ENCODE measurements around the gene TRIM23.
A peak's percentile ranks its signal among the peaks of the same experiment; 100 is the strongest.
"Not testable (repeated sequence)": the region's sequence is repeated elsewhere in the genome, so short reads cannot be mapped to it uniquely, and the experiment has no call there.

The TRIM23 gene

DNA sequence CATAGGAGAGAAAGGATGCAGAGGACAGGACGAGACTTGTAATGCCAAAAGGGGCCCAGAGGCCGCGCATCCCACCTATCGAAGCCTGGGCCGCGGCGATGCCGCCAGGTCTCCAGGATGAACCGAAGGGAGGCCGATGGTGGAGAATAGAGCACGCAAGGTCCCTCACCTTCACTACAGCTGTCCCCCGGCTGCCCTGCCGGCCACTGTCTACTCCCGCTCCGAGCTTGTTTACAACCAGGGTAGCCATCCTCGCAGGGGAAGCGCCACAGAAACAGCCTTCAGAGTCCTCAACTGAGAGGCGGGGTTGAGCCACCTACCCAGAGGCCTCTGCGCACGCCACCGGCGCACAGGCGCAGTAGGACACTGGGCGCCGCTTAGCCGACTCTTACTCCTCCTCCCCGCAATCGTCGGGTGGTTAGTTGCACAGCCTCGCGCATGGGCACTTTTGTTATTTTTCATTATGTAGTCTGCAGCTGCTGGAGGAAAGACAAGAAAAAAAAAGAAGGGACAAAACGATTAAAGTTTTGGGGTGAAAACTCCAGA lies at the start of gene TRIM23:
Gene TRIM23, minus strand, starts transcription at position 309 of the 546 bp plus-strand sequence. Its CDS starts 59 bp downstream, at position 250.
- DNase-seq (ENCODE audit: low spot score) = peak; percentile 59

DNA sequence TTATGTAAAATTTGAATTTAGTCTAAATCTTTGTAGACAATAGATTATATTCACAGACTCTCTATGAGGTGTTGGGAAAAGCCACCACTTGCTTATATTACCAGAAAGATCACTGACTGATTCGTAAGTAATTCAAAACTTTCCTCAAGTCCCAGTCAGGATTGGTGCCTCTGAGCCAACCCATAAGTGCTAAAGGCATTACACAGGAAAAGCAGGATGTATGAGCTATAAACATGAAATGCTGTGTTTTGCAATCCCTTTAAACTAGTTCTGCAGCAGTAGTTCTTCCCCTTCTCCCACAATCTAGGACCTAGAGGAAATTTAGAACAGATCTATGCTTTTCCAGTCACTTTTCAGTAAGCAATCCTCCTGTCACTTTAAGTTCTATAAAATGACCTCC lies 48.7 kb upstream of the TRIM23 start:
- DNase-seq (ENCODE audit: low spot score) = no peak

DNA sequence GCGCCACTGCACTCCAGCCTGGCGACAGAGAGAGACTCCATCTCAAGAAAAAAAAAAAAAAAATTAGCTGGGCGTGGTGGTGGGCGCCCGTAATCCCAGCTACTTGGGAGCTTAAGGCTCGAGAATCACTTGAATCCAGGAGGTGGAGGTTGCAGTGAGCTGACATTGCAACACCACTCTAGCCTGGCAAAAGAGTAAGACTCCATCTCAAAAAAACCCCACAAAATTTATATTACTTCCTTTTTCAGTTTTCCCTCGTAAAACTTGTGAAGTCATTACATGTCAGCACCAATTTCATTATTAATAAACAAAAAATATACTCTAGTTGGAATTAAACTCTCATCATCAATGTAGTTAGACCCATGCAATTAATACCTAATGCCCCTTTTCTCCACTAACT lies 44.6 kb upstream of the TRIM23 start:
- DNase-seq (ENCODE audit: low spot score) = no peak

DNA sequence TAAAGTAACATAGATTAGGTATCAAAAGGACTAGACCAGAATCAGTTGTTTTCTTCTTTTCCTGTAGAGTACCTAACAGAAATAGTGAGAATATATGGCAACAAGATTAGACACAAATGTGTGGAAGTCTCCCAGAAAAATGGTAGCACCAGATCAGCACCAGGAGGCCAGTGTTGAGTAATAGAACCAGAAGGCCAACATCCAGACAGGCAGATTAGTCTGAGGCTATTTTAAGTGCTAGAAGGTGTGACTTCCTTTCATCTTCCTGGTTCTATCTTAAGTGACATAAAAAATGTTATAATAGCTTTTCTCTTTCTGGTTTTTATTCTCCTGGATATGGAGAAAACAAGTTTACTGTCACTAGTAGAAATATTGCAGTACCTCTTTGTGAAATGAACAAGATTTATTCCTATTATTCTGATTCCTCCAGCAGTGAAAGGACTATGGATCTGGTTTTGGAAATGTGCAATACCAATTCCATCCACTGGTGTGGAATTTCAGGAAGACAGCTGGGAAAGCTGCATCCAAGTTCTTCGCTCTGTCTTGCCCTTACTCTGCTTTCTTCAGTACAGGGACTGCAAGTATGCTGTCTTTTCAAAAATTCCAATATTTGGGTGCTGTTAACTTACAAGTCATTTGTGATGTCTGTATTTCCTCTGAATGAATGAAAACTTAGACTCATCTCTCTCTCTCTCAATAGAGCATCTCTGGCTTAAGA lies 39.8 kb upstream of the TRIM23 start:
- DNase-seq (ENCODE audit: low spot score) = peak; percentile 6

DNA sequence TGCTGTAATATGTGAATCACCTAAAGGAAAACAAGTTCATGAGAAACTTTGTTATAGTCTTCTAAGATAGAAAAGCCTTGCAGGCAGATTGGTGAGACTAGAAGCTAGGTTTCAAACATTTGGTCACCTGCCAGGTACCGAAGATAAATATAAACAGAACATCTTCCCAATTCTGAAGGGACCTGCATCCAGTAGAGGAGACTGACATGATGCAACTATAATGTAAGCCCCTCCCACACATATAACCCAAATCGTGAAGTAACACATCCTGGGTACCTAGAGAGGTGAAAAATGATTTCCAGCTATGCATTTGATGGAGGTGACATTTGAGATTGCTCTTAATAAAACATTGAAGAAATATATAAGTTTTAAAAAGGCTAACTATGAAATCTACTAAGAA lies 30.6 kb upstream of the TRIM23 start:
- DNase-seq (ENCODE audit: low spot score) = no peak

DNA sequence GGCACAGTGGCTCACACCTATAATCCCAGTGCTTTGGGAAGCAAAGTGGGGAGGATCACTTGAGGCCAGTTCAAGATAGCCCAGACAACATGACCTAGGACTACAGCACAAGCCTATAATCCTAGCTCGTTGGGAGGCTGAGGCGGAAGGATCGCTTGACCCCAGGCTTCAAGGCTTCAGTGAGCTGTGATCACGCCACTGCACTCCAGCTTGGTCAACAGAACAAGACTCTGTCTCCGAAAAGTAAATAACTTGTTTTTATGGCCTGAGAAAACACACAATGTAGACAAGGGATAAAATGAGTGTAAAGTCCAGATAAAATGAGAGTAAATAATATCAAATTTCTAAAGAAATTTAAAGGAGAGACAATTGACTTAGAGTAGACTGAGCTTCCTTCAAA lies 27.0 kb upstream of the TRIM23 start:
- peak; percentile 11 for DNase-seq (ENCODE audit: low spot score)

DNA sequence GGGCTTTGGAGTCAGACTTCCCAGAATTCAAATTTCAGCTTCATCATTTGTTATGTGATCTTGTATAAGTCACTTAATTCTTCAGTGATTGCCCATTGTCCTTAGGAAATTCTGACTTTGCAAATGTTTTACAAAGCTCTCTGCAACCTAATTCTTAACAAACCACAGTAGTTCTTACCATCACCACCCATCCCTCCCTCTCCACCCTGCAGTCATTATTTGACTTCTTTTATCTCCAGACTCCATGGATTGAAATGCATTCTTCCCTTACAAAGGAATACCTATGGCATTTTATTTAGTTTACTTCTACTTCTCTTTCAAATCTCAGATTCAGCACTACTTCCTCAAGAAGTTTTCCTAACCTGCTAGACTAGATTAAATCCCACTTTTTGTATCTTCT lies 23.8 kb upstream of the TRIM23 start:
- DNase-seq (ENCODE audit: low spot score) = no peak

DNA sequence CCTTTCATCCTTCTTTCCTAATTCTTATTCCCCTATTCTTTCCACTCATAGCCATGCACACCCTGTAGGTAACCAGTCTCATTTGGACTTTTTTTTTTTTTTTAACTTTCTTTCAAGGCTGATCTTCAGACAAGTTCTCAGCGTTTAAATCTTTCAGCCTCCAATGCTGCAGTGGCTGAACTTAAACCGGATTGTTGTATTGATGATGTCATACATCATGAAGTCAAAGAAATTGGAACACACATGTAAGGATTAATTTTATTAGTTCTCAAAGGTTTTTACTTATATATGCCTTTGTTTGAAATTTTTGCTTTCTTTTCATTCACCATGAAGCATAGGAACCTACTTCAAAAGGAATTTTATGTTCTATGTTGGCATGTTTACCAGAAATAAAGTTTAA lies 22.8 kb upstream of the TRIM23 start:
- no peak for DNase-seq (ENCODE audit: low spot score)

DNA sequence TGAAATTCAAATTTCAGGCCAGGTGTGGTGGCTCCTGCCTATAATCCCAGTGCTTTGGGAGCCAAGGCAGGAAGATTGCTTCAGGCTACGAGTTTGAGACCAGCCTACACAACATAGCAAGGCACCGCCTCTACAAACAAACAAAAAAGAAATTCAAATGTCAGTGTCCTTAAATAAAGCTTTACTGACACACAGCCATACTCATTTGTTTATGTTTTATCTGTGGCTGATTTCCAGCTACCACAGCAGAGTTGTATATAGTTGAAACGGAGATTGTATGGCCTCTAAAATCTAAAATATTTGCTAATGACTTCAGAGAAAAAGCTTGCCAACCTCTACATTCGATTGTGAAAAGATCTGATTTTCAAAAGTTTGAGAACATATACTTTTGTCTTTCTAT lies 16.1 kb upstream of the TRIM23 start:
- DNase-seq (ENCODE audit: low spot score) = no peak

DNA sequence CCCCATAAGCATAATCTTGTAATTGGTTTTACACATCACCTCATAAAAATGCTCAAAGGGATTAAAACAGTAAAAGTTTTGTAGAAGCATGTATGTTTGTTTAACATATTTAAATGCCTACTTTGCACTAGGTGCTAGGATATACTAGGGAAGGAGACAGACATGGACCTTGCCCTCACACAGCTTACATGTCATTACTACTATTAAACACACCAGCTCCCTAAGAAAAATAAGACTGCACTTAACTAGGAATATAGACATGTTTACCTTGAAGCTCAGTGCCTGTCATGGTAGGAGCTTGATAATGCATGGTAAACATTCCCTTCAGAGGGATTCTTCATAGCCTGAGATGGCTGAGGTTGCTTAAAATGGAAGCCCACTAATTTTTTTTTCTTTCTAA lies 6.8 kb upstream of the TRIM23 start:
- peak; percentile 6 for DNase-seq (ENCODE audit: low spot score)

DNA sequence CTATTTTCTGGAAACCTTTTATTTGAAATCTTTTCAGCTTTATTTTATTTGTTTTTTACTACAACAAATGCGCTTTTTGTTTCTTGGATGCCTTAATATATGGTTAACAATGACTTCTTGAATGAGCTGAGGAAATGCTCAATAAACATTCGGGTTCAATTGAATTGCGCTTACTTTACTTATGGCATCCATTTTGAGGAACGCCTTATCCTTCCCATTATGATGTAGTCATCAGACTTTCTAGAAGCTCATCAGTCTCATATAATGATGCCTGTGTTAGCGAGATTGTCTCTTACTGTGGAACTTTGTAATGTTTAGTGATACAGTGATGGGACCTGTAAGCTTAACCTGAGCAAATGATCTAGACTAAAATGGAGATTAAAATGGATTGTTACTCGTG lies 1.6 kb upstream of the TRIM23 start:
- DNase-seq (ENCODE audit: low spot score) = no peak

DNA sequence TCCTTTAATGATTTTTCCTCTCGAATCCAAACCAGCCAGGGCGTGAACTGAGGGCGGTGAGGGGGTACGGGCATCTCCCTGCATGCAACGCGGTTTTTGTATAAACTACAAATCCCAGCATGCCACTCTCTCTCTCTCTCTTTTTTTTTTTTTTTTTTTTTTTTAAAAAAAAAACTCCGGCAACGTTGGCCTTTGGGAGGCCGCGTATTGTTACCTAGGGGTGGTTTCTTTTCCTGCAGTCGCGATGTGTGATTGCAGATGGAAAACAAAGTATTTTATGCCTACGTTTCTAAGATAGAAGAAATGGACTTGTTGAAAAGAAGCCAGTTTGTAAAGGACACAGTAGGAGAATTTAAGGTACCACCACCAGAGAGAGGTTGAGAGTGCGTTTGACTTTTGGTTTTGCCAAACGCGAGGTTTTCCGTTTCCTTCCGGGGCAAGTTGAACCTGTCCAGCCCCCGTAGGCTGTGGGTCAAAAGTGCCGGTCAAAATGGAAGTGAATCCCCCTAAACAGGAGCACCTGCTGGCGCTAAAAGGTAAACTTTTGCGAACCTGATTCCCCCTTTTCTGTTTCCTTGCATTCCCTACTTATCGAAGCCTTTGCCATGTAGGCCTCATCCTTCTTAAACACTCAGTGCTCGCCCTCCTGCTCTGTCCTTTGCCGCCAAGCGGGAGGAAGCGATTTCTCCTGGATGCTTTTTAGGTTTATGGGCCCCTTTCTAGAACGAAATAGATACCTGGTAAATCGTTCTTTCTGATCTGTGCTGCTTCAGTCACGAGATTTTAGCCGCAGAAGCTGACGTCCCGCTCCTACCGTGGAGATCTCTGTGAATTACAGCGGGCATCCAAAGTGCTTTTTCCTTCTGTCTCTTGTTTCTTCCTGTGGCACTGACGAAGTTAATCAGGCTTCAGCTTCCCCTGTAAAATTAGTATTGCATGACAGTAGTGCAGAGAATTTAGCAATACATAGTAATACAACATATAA lies 730 bp upstream of the TRIM23 start, which contains the start of the genes SHLD3 and TRAPPC13:
Gene SHLD3, plus strand, starts transcription at position 457 of the 985 bp plus-strand sequence. CDS start 4,561 bp downstream, outside the sequence.
Gene TRAPPC13, plus strand, starts transcription at position 457 of the 985 bp plus-strand sequence. Its CDS starts 34 bp downstream, at position 491.
- peak; percentile 32 for DNase-seq (ENCODE audit: low spot score)

DNA sequence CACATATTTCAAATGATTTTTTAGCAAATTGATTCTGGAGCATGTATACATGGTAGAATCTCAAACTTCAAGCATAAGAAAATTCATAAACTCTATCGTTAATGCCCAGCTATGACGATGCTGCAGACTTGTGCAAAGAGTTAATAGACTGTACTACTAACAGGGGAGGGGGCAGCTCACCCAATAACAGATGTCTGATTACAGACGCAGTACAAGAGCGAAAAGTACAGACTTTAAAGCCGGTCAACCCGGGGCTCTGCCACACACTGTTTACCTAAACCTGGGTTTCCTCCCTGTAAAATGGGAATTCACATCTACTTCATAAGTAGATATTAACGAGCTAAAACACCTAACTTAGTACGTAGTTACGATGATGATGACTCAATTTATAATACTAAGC lies 651 bp downstream of the TRIM23 start:
- no peak for DNase-seq (ENCODE audit: low spot score)

DNA sequence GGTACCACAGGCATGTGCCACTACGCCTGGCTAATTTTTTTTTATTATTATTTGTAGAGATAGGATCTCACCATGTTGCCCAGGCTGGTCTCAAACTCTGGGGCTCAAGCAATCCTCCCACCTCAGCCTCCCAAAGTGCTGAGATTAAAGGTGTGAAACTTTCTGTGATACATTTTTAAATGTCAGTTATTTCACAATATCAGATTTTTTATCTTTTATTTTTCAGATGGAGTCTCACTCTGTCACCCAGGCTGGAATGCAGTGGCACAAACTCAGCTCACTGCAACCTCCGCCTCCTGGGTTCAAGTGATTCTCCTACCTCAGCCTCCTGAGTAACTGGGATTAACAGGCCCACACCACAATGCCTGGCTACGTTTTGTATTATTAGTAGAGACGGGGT lies 2.2 kb downstream of the TRIM23 start:
- DNase-seq (ENCODE audit: low spot score) = not testable (repeated sequence)

DNA sequence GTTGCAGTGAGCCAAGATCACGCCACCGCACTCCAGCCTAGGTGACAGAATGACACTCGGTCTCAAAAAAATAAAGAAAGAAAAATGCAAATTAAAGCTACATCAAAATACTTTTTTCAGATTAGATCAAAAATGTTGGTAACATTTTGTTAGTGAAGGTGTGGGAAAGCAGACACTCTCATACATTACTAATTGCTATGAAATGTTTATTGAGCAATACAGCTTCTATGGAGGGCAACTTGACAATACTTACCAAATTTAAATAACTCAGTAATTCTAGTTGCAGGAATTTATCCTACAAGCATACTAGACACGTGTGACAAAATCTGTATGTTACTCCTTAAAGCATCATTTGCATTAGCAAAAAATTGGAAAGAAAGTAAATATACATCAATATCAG lies 4.1 kb downstream of the TRIM23 start:
- DNase-seq (ENCODE audit: low spot score) = no peak

DNA sequence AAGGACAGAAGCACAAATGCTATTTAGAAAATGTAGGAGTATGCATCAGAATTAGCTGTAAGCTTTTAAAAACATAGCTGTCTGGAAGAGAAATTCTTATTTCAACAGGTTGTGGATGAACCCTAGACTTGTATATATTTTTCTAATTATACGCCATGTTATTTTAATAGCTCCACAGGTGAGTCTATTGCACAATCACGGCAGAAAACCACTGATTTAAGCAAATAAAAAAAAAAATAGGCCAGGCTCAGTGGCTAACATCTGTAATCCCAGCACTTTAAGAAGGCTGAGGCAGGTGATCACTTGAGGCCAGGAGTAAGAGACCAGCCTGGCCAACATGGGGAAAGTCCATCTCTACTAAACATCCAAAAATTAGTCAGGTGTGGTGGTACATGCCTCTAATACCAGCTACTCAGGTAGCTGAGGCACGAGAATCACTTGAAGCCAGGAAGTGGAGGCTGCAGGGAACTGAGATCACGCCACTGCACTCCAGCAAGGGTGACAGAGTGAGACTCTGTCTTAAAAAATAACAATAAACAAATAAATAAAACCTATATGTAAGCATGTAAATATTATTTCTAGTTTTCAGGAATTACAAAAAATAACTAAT lies 11.7 kb downstream of the TRIM23 start:
- DNase-seq (ENCODE audit: low spot score) = no peak

DNA sequence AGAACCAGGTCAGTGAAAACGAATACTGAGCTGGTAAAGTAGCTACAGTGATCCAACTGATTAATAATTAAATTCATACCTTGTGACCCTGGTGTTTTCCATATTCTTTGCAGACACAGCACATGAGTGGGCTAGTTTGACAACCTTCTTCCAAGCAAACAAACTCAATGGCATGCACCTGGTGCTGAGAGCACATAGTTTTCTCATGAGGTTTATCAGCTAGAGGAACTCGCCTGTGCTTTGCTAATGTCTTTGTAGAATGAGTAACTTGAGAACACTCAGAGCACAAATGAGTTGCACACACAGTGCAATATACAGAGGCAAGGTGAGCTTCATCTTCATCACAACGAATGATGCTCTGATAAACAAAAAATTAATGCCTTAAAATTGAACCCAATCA lies 12.6 kb downstream of the TRIM23 start:
- DNase-seq (ENCODE audit: low spot score) = peak; percentile 21

DNA sequence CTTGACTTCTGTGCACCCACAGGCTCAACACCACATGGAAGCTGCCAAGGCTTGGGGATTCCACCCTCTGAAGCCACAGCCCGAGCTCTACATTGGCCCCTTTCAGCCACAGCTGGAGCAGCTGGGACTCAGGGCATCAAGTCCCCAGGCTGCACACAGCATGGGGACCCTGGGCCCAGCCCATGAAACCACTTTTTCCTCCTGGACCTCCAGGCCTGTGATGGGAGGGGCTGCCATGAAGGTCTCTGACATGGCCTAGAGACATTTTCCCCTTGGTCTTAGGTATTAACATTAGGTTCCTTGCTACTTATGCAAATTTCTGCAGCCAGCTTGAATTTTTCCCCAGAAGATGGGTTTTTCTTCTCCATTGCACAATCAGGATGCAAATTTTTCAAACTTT lies 22.4 kb downstream of the TRIM23 start:
- DNase-seq (ENCODE audit: low spot score) = not testable (repeated sequence)

DNA sequence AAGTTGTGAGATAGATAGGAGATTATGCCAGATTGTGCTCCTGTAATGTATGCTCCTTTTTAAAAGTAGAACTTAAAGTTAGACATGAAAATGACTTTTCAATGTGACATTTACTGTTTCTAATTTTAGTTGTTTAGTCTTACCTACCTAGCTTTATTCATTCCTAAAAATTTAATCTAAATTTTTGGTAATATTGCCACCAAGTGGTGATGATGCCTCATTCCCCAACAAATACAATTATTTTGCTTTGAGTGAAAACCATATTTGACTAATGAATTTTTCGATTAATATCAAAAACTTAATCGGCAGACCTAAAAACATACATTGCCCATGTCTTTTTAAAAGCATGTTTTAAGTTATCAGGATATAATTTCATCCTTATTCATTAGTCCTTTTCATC lies 35.4 kb downstream of the TRIM23 start:
- no peak for DNase-seq (ENCODE audit: low spot score)

DNA sequence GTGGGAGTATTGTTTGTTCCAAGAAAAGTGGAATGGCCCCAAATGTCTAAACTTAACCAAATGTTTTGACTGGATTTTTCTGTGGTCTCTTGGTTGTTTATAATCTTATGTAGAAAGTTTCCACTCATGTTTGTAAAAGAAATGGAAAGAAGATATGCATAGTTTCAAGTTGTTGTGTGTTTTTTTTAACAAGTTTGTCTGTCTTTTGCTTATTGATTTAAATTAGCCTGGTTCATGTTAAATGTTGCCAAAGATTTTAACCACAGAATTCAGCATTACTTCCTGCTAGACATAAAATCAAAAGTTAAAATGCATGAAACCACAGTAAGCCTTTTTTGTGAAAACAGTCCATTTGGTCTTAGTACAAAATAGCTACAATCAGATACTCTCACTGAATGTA lies 47.0 kb downstream of the TRIM23 start:
- no peak for DNase-seq (ENCODE audit: low spot score)

DNA sequence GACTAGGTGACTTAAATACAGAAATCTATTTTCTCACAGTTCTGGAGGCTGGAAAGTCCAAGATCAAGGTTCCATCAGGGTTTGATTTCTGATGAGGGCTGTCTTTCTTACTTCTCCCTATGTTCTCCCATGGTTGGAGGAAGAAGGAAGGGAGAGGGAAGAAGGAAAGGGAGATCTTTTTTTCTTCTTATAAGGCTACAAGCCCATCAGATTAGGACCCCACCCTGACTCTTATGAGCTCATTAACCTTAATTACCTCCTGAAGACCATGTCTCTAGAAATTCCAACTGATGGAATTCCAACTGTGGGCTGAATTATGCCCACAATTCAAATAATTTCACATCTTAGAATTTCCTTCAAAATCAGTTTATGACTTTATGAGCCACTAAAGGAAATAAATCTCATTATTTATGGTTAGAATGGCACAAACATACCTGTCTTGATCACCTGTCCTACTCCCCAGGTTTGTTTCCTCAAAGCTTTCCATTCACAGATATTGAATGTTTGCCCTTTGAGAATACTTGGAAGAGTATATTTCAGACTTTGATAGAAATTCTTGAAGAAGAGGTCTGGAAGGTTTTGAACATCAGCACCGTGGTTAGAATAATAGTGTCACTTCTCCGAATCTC lies 53.4 kb downstream of the TRIM23 start:
- no peak for DNase-seq (ENCODE audit: low spot score)

DNA sequence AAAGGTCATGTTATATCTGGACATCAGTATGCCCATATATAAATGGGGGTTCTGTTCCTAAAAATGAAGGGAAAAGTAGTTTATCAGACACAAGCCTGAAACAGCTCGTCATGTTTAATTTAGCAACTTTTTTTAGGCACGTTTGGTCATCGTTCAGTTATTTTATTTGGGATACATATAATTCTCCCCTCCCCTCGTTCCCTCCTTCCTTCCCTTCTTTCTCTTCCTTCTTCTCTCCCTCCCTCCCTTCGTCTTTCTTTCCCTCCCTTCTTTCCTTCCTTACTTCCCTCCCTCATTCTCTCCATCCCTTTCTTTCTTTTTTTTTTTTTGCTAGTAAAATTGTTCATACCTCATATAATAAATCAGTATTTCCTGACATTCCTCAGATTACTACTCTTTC lies 57.6 kb downstream of the TRIM23 start:
- no peak for DNase-seq (ENCODE audit: low spot score)

Measured in HuH-7 (cell line).